ENCODE results near the gene ARSJ.
"Not testable (repeated sequence)": the region's sequence is repeated elsewhere in the genome, so short reads cannot be mapped to it uniquely, and the experiment has no call there.

- not testable (repeated sequence) for TF ChIP-seq CTCF (IDR thresholded peaks at IDR 0.05; ENCODE audit: low read depth, low read length); POLR2A (IDR thresholded peaks at IDR 0.05; ENCODE audit: extremely low read depth, insufficient read length); MYC (IDR thresholded peaks at IDR 0.05; ENCODE audit: low read depth, low read length)
Observed at GRCh38 chr4:114004483-114005226, 25.2 kb upstream of the ARSJ start.

Data from NB4 (cell line).